ENCODE results near the gene ZC3H14.

GRCh38 chr14:88547386-88547780 lies 15.5 kb upstream of the ZC3H14 start:
- TF ChIP-seq, protein P1, sequence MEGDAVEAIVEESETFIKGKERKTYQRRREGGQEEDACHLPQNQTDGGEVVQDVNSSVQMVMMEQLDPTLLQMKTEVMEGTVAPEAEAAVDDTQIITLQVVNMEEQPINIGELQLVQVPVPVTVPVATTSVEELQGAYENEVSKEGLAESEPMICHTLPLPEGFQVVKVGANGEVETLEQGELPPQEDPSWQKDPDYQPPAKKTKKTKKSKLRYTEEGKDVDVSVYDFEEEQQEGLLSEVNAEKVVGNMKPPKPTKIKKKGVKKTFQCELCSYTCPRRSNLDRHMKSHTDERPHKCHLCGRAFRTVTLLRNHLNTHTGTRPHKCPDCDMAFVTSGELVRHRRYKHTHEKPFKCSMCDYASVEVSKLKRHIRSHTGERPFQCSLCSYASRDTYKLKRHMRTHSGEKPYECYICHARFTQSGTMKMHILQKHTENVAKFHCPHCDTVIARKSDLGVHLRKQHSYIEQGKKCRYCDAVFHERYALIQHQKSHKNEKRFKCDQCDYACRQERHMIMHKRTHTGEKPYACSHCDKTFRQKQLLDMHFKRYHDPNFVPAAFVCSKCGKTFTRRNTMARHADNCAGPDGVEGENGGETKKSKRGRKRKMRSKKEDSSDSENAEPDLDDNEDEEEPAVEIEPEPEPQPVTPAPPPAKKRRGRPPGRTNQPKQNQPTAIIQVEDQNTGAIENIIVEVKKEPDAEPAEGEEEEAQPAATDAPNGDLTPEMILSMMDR (IDR thresholded peaks at IDR 0.05): no peak
- TF ChIP-seq POLR2A (IDR thresholded peaks at IDR 0.05): no peak

Data from adrenal gland (tissue), 5 donors.